ENCODE data around the gene ZC3H15. TPM values are rescaled to one million over a fixed set of nuclear protein-coding genes. Genes with fewer than 3 reads are reported as not detected.

The ZC3H15 gene
- total RNA-seq, 1 experiment from 2014 or later, result 86.5 TPM

- no peak overlapping the region for H3K4me3 Mint-ChIP-seq (ENCODE audit: low read depth, unreplicated experiment)
- intact Hi-C loops (cut with micrococcal nuclease; ENCODE audit: unreplicated experiment), result no loop called here
- no peaks in the 10 kb centered on the region for H3K9me3 Mint-ChIP-seq (ENCODE audit: low read depth, unreplicated experiment)
- CTCF ChIA-PET, result no interaction called here
- no TSS peak for BruUV-seq (replicated peaks)
- H3K27ac Mint-ChIP-seq (ENCODE audit: unreplicated experiment), result peak overlapping the region; percentile 60
- no peak for TF ChIP-seq CTCF (IDR thresholded peaks at IDR 0.05; ENCODE audit: unreplicated experiment)
- H3K36me3 Mint-ChIP-seq (ENCODE audit: insufficient read depth, unreplicated experiment), result peaks cover 5% of the 10 kb centered on the region
- peaks cover 24% of the 10 kb centered on the region for H3K4me1 Mint-ChIP-seq (ENCODE audit: low read depth, unreplicated experiment)
- no peak for DNase-seq
- H3K27me3 Mint-ChIP-seq (ENCODE audit: unreplicated experiment), result no peaks in the 10 kb centered on the region
These were observed 46.8 kb downstream of the ZC3H15 start for GRCh38 chr2:186532891-186533290.

- no peak for DNase-seq
- H3K4me3 Mint-ChIP-seq (ENCODE audit: low read depth, unreplicated experiment), result no peak overlapping the region
- H3K9me3 Mint-ChIP-seq (ENCODE audit: low read depth, unreplicated experiment), result peaks cover 4% of the 10 kb centered on the region
- H3K27ac Mint-ChIP-seq (ENCODE audit: unreplicated experiment), result no peak overlapping the region
- H3K4me1 Mint-ChIP-seq (ENCODE audit: low read depth, unreplicated experiment), result peaks cover 31% of the 10 kb centered on the region
- intact Hi-C loops (cut with micrococcal nuclease; ENCODE audit: unreplicated experiment), result no loop called here
- peaks cover 5% of the 10 kb centered on the region for H3K36me3 Mint-ChIP-seq (ENCODE audit: insufficient read depth, unreplicated experiment)
- BruUV-seq (replicated peaks), result no TSS peak
- TF ChIP-seq CTCF (IDR thresholded peaks at IDR 0.05; ENCODE audit: unreplicated experiment), result no peak
- no peaks in the 10 kb centered on the region for H3K27me3 Mint-ChIP-seq (ENCODE audit: unreplicated experiment)
- CTCF ChIA-PET, result interaction anchor here (1.0 to 1.6 kb wide), 2 partner anchors 56 to 108 kb away, joined by 5 read pairs; partner anchors contain the start of gene ITGAV
These were observed 47.7 kb downstream of the ZC3H15 start for GRCh38 chr2:186533717-186534116.

- H3K4me1 Mint-ChIP-seq (ENCODE audit: low read depth, unreplicated experiment), result peaks cover 31% of the 10 kb centered on the region
- H3K36me3 Mint-ChIP-seq (ENCODE audit: insufficient read depth, unreplicated experiment), result peaks cover 5% of the 10 kb centered on the region
- H3K27ac Mint-ChIP-seq (ENCODE audit: unreplicated experiment), result no peak overlapping the region
- no peaks in the 10 kb centered on the region for H3K27me3 Mint-ChIP-seq (ENCODE audit: unreplicated experiment)
- TF ChIP-seq CTCF (IDR thresholded peaks at IDR 0.05; ENCODE audit: unreplicated experiment), result no peak
- H3K4me3 Mint-ChIP-seq (ENCODE audit: low read depth, unreplicated experiment), result no peak overlapping the region
- BruUV-seq (replicated peaks), result no TSS peak
- no peak for DNase-seq
- CTCF ChIA-PET, result interaction anchor here (1.0 to 1.6 kb wide), 2 partner anchors 55 to 107 kb away, joined by 5 read pairs; partner anchors contain the start of gene ITGAV
- H3K9me3 Mint-ChIP-seq (ENCODE audit: low read depth, unreplicated experiment), result peaks cover 4% of the 10 kb centered on the region
- intact Hi-C loops (cut with micrococcal nuclease; ENCODE audit: unreplicated experiment), result no loop called here
These were observed 48.3 kb downstream of the ZC3H15 start for GRCh38 chr2:186534406-186534805.

- no peak for TF ChIP-seq CTCF (IDR thresholded peaks at IDR 0.05; ENCODE audit: unreplicated experiment)
- no peak for DNase-seq
These were observed 49.8 kb downstream of the ZC3H15 start for GRCh38 chr2:186535861-186536260.

More at GRCh38 chr2:186535861-186536260, 49.8 kb downstream of the ZC3H15 start:
- H3K4me1 Mint-ChIP-seq (ENCODE audit: low read depth, unreplicated experiment), result peaks cover 33% of the 10 kb centered on the region
- H3K9me3 Mint-ChIP-seq (ENCODE audit: low read depth, unreplicated experiment), result peaks cover 4% of the 10 kb centered on the region
- CTCF ChIA-PET, result no interaction called here
- intact Hi-C loops (cut with micrococcal nuclease; ENCODE audit: unreplicated experiment), result no loop called here
- BruUV-seq (replicated peaks), result no TSS peak
- no peak overlapping the region for H3K4me3 Mint-ChIP-seq (ENCODE audit: low read depth, unreplicated experiment)
- H3K36me3 Mint-ChIP-seq (ENCODE audit: insufficient read depth, unreplicated experiment), result peaks cover 5% of the 10 kb centered on the region
- H3K27ac Mint-ChIP-seq (ENCODE audit: unreplicated experiment), result no peak overlapping the region
- no peaks in the 10 kb centered on the region for H3K27me3 Mint-ChIP-seq (ENCODE audit: unreplicated experiment)
